ENCODE measurements around the gene ITPR2. TPM values are rescaled to one million over a fixed set of nuclear protein-coding genes. Genes with fewer than 3 reads are reported as not detected.
A peak's percentile ranks its signal among the peaks of the same experiment; 100 is the strongest.

Gene ITPR2
- total and polyA plus RNA-seq, 2 of the 8 experiments (the other 6 are each of a cell fraction or from before 2014, with no cell fraction given): 4.1 to 48.3 TPM

GRCh38 chr12:26833743-26834490 lies 923 bp upstream of the ITPR2 start:
- Histone ChIP-seq H2BK120ac (replicated peaks; ENCODE audit: low read depth, low read length) (no peak overlapping the region), H2BK15ac (ENCODE audit: low read length) (peak overlapping the region; percentile 5; the same call in 1 of the 2 replicates), H4K20me1 (replicated peaks in 1 of 2; ENCODE audit: control insufficient read depth in 1 of 2, insufficient read depth in 2 of 2, low read length in 2 of 2) (peaks cover 5 to 15% of the 10 kb centered on the region in 2 experiments), H3K27me3 (replicated peaks in 1 of 4; ENCODE audit: control insufficient read depth in 3 of 4, extremely low read depth in 1 of 4, insufficient read depth in 3 of 4, low read length in 3 of 4) (peaks cover 0 to 6% (median 1%) of the 10 kb centered on the region in 4 experiments; a peak in 1 of 7 replicates), H4K91ac (replicated peaks; ENCODE audit: insufficient read length, low read length) (no peak overlapping the region), H3K4me3 (ENCODE audit: extremely low read depth in 1 of 4, insufficient read depth in 2 of 4, low read depth in 3 of 4, low read length in 4 of 4) (peak overlapping the region; percentile 67 to 77 (median 72)), H3K27ac (ENCODE audit: low read depth, low read length) (no peak overlapping the region), H2AFZ (ENCODE audit: low read length) (peak overlapping the region; percentile 72), H3K4me2 (ENCODE audit: insufficient read depth in 1 of 2, low read depth in 2 of 2, low read length in 2 of 2) (peak overlapping the region; percentile 86 to 93), H3K36me3 (ENCODE audit: control insufficient read depth in 2 of 4, insufficient read depth in 4 of 4, low read length in 3 of 4) (peaks cover 0 to 1% (median 0%) of the 10 kb centered on the region in 4 experiments; a peak in 2 of 8 replicates), H3K4me1 (replicated peaks in 1 of 4; ENCODE audit: control insufficient read depth in 3 of 4, insufficient read depth in 4 of 4, low read length in 3 of 4) (peaks cover 0 to 4% (median 0%) of the 10 kb centered on the region in 4 experiments; a peak in 3 of 7 replicates), H3K9ac (replicated peaks in 1 of 4; ENCODE audit: extremely low read depth in 1 of 4, low read depth in 3 of 4, low read length in 3 of 4) (peak overlapping the region in 3 of 4 experiments; percentile 35 to 77 (median 41); a peak in 4 of 7 replicates), H3K14ac (ENCODE audit: insufficient read length) (no peak overlapping the region), H3K79me1 (ENCODE audit: low read depth, low read length) (no peaks in the 10 kb centered on the region), H2AK5ac (ENCODE audit: low read depth, low read length) (no peak overlapping the region), H3K79me2 (ENCODE audit: control insufficient read depth in 1 of 2, insufficient read depth in 2 of 2, low read length in 2 of 2) (peaks cover 3 to 28% of the 10 kb centered on the region in 2 experiments; a peak in 3 of 4 replicates), H3K18ac (ENCODE audit: extremely low read depth, low read length) (peak overlapping the region; percentile 83), H3K9me3 (ENCODE audit: insufficient read depth in 2 of 2, low read depth in 1 of 2, low read length in 1 of 2) (peaks cover 0 to 7% of the 10 kb centered on the region in 2 experiments; a peak in 2 of 4 replicates), H3K4ac (replicated peaks; ENCODE audit: insufficient read length, low read depth, low read length) (no peak overlapping the region), H4K8ac (ENCODE audit: extremely low read depth, insufficient read depth, low read length) (no peak overlapping the region), H4K5ac (ENCODE audit: insufficient read length, low read depth, low read length) (no peak overlapping the region), H3K56ac (replicated peaks; ENCODE audit: insufficient read length, low read depth, low read length) (no peak overlapping the region), H3K23me2 (ENCODE audit: low read depth, low read length) (peaks cover 19% of the 10 kb centered on the region), H2BK5ac (ENCODE audit: low read depth, low read length) (no peak overlapping the region), H2BK12ac (ENCODE audit: low read depth, low read length) (peak overlapping the region; percentile 52; the same call in 1 of the 2 replicates), H2BK20ac (ENCODE audit: low read length) (no peak overlapping the region), H3K23ac (ENCODE audit: insufficient read length) (no peak overlapping the region)
- DNase-seq (ENCODE audit: low read depth in 1 of 2, low spot score in 2 of 2): peak in 1 of 2 experiments; percentile 61
- POLR2A ChIA-PET (ENCODE audit: partially characterized antibody): interaction anchor here (0.9 to 1.5 kb wide), 7 partner anchors 8 to 180 kb away, joined by 3 to 4 read pairs (median 3); partner anchors contain the start of genes FGFR1OP2 and TM7SF3
- FAIRE-seq: no peak
- CTCF ChIA-PET (ENCODE audit: partially characterized antibody): interaction anchor here (0.6 to 5.9 kb wide), 11 partner anchors 9 to 595 kb away, joined by 3 to 27 read pairs (median 7); no protein-coding TSS in a partner anchor
- WGBS, 2 experiments (ENCODE audit: extremely low coverage in 1 of 2, insufficient coverage in 1 of 2, insufficient read length in 1 of 2, insufficient replicate concordance in 2 of 2, low coverage in 1 of 2, low lambda C conversion rate in 2 of 2, missing lambda C conversion rate in 1 of 2): 17% methylated on average over 27 of the region's 27 CpGs; no CpG with 5 or more reads in 1 of the 2 experiments
- TF ChIP-seq CREB1 (IDR thresholded peaks at IDR 0.05) (peak; percentile 81), JUND (IDR thresholded peaks at IDR 0.05; ENCODE audit: low read length) (no peak), CBX5 (IDR thresholded peaks at IDR 0.05; ENCODE audit: low read depth, low read length) (no peak), TBP (IDR thresholded peaks at IDR 0.05; ENCODE audit: low read depth, low read length) (peak; percentile 36; the same call in 1 of the 2 replicates), EGR1 (IDR thresholded peaks at IDR 0.05; ENCODE audit: borderline replicate concordance, low read depth, low read length) (no peak), RAD21 (IDR thresholded peaks at IDR 0.05 in 1 of 2, conservative IDR thresholded peaks at IDR 0.05 in 1 of 2; ENCODE audit: low read depth in 2 of 2, low read length in 2 of 2) (no peak), GTF2F1 (IDR thresholded peaks at IDR 0.05; ENCODE audit: borderline replicate concordance, low read depth, low read length) (no peak), KDM5A (IDR thresholded peaks at IDR 0.05; ENCODE audit: low read length) (no peak), TCF12 (IDR thresholded peaks at IDR 0.05; ENCODE audit: low read depth, low read length) (no peak), FOSL1 (IDR thresholded peaks at IDR 0.05; ENCODE audit: insufficient read depth, low read depth, low read length) (no peak), RXRA (IDR thresholded peaks at IDR 0.05; ENCODE audit: insufficient read depth, low read depth, low read length) (no peak), CHD2 (IDR thresholded peaks at IDR 0.05; ENCODE audit: low read length) (no peak)
